Amniotic stem cell (primary cell): ENCODE data around the gene NFILZ.
"Not testable (repeated sequence)": the region's sequence is repeated elsewhere in the genome, so short reads cannot be mapped to it uniquely, and the experiment has no call there.

Experiments
- DNase-seq: peaks from one replicate; lab custom pipeline; 2025; lab: John Stamatoyannopoulos, UW

Gene NFILZ

DNA sequence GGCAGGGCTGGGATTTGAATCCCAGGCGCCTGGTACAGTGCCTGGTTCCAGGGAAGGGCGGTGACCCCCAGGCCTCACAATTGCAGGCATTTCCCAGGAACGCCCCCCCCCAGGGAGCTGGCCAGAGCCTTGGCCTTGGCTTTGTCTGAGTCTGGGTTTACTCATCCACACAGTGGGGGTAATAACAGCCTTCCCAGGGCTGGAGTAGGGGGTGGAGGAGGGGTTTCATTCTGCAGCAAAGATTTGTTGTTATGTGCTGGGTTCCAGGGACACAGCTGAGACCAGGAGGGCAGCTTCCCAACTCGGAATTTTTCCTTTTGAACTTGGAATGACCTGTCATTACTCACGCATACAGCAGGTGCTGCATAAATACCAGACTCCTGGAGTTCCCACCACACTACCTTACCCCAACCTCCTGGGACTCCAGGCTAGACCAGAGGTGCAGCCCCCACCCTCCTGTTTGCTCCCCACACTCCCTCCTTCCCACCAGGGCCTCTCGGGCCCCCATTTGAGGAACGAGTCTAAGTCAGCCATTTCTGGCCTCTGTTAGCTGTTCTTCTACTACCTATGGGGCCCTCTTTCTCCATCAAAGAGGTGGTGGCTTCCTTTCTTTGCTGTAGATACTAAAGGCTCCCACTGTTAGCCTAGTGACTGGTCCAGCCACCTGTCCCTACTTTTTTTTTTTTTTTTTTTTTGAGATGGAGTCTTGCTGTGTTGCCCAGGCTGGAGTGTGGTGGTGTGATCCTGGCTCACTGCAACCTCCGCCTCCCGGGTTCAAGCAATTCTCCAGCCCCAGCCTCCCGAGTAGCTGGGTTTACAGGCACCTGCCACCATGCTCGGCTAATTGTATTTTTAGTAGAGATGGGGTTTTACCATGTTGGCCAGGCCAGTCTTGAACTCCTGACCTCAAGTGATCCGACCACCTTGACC, 18.3 kb upstream of the NFILZ start:
- DNase-seq, result no peak

DNA sequence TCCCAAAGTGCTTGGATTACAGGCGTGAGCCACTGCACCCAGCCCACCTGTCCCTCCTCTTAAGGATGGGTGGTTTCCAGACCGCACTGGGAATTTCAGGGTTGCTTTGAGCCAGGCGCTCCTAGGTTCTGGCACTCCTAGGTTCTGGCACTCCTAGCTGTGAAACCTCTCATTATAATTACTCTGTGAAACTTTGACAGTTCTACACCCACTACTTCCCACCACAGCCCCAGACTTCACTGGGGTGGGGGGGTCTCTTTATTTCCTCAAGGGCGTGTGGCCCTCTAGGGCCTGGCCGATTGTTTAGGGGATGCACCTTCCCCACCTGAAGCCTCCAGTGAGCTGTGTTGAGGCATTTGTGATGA, 17.6 kb upstream of the NFILZ start:
- DNase-seq, result no peak

DNA sequence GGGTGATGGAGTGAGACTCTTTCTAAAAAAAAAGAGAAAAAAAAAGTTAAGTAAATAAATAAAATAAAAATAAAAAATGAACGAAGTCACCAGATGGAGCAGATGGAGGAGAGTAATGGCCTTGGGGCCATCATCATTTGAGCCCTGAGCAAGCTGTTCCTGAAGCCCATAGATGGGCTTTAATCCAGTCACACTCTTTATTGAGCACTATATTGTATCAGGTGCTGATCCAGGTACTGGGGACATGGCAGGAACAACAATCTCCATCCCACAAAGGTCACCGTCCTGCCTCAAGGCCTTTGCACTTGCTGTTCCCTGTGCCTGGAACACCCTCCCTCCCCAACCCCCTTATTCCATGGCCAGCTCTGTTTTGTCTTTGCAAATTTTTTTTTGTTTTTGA, 16.0 kb upstream of the NFILZ start:
- no peak for DNase-seq

DNA sequence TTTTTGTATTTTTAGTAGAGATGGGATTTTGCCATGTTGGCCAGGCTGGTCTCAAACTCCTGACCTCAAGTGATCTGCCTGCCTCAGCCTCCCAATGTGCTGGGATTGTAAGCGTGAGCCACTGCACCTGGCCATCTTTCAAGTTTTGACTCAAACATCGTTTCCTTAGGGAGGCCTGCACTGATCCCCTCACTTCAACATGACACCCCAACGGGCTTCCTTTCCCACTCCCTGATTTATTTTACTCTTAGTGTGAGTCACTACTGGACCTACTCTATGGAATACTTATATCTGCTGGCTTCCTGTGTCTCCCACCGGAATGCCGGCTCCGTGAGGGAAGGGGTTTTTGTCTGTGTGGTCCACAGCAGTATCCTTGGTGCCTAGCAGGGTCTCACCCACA, 15.4 kb upstream of the NFILZ start:
- DNase-seq, result no peak

DNA sequence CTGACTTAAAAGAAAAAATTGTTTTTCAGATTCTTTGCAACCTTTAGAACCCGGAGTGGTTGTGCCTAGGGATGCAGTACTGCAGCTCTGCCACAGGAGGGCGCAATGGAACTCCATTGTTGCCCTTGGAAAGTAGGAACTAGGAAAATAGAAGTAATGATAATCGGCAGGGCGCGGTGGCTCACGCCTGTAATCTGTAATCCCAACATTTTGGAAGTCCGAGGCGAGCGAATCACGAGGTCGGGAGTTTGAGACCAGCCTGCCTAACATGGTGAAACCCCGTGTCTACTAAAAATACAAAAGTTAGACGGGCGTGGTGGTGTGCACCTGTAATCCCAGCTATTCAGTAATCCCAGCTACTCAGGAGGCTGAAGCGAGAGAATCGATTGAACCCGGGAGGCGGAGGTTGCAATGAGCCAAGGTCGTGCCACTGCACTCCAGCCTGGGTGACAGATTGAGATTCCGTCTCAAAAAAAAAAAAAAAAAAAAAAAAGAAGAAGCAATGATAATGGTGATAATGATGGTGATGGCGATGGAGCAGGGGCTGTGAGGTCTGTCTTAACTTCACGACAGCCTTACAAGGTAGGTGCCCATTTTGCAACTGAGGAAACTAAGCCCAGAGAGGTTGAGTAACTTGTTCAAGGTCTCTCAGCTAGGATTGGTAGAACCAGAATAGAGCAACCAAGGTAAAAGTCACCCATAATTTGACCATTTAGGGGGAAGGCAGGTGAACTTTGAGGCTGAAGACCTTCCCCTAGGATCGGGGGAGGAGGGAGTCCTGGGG, 14.4 kb upstream of the NFILZ start:
- no peak for DNase-seq

DNA sequence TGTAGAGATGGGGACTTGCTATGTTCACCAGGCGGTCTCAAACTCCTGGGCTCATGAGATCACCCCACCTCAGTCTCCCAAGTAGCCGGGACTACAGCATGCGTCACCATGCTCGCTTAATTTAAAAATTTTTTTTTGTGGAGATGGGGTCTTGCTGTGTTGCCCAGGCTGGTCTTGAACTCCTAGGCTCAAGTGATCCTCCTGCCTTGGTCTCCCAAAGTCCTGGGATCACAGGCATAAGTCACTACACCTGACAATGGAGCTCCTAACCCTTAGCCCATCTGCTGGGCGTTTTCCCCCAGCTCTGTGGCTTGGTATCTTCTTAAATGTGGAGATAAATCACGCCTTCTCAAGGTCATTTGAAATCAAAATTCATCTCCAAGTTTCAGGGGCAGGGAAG, 13.6 kb upstream of the NFILZ start:
- no peak for DNase-seq

DNA sequence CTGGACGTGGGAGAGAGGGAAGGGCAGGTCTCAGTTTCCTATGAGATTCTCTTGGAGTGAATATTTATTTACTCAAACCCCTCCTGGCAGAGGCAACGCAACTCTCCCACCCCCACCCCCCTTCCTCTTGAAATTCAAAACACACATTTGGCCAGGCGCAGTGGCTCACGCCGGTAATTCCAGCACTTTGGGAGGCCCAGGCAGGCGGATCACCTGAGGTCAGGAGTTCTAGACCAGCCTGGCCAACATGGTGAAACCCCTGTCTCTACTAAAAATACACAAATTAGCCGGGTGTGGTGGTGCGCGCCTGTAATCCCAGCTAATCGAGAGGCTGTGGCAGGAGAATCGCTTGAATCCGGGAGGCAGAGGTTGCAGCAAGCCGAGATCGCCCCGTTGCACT, 13.1 kb upstream of the NFILZ start:
- not testable (repeated sequence) for DNase-seq

DNA sequence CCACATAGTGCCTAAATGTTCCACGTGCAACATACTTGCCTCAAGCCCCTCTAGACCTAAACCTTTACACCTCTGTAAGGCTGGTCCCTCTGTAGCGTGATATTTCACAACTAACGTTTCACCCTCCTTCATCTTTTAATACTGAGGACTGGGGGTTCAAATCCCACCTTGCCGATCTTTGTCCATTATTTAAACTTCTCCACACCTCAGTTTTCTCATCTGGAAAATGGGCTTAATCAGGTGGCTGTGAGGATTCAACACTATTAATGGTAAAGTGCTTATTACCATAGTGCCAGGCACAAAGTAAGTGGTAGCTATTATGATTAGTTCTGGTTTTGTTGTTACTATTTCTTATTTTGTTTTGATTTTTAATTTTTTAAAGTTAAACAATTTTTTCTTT, 12.4 kb upstream of the NFILZ start:
- no peak for DNase-seq

DNA sequence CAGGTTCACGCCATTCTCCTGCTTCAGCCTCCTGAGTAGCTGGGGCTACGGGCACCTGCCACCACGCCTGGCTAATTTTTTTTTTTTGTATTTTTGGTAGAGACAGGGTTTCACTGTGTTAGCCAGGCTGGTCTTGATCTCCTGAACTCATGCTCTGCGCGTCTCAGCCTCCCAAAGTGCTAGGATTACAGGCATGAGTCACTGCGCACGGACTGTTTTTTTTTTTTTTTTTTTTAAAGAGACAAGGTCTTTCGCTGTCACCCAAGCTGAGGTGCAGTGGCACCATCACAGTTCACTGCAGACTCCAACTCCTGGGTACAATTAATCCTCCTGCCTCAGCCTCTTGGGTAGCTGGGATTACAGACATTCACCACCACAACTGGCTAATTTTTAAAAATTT, 11.7 kb upstream of the NFILZ start:
- no peak for DNase-seq

DNA sequence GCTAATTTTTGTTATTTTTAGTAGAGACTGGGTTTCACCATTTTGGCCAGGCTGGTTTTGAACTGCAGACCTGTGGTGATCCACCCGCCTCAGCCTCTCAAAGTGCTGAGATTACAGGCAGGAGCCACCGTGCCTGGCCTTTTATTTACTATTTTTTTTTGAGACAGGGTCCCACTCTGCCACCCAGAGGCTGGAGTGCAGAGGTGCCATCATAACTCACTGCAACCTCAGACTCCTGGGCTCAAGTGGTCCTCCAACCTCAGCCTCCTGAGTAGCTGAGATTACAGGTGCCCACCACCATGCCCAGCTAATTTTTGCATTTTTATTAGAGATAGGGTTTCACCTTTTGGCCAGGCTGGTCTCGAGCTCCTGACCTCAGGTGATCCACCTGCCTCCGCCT, 7.5 kb upstream of the NFILZ start:
- DNase-seq, result not testable (repeated sequence)

DNA sequence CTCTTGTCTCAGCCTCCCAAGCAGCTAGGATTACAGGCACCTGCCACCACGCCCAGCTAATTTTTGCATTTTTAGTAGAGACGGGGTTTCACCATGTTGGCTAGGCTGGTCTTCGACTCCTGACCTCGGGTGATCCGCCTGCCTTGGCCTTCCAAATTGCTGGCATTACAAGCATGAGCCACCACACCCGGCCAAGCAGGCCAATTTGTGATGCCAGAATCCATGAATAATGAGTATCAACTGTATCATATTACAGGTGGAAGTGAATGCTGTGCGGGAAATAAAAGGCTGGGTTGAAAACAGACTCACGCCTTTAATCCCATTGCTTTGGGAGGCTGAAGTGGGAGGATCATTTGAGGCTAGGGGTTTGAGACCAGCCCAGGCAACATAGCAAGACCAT, 3.6 kb upstream of the NFILZ start:
- DNase-seq, result no peak

DNA sequence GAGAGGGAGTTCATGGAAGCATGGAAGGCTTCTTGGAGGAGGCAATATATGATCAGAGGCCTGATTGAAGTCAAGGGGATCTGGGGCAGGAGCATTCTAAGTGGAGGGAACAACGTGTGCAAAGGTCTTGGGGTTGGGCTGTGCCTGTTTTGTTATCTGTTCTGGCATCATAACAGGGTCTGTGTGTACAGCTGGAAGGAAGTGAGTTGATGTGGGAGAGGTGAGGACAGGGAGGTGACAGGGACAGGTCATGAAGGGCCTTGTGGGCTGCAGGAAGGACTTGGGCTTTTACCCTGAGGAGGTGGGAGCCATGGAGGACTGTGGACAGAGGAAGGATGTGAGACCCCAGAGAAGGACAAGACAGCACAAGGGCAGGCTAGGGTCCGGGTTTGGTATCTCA, 1.2 kb upstream of the NFILZ start:
- no peak for DNase-seq

DNA sequence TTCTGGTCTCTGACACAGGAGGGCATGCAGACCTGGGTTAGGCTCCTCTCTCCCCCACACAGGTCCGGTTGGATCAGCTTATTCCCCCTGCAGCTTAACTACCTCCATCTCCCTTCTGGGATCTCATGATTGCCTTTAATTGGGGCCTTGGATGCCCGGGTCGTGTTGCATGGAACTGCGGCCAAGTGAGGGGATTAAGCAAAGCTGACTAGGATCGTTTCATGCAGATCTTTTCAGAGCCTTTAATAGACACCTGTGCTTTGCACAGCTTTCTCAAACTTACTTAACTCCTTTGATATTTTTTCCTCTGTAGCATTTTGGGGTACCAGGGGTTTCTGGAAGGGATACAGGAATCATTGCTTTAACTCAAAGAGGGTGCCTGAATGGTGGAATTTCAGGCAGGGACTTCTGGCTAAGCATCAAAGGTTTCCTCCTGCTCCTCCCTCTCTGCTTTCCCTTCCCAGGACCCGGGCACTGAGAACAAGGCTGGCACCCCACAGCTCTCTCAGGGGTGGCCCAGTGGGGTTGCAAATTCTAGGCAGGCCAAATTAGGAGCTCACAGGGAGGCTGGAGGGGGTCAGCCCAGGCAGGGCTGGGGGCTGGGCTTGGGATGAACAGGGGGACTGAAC, 477 bp downstream of the NFILZ start:
- DNase-seq, result no peak

DNA sequence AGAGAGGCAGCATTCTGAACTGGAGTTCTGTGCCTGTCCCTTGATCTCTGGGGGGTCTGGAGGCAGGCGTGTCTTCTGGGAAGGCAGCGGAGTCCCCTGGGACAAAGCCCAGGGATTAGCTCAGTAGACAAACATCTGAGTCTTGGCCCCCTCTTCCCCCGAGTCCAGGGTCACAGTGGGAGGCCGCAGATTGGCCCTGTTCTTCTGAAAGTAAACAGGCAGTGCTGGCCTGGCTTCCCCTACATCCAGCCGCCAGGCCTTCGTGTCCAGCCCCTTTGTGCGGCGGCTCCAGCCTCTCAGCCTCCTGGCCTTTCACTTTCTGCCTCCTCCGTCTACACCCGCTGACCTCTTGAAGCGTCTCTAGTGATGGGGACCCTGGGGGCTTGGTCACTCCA, 989 bp downstream of the NFILZ start:
- DNase-seq, result no peak

DNA sequence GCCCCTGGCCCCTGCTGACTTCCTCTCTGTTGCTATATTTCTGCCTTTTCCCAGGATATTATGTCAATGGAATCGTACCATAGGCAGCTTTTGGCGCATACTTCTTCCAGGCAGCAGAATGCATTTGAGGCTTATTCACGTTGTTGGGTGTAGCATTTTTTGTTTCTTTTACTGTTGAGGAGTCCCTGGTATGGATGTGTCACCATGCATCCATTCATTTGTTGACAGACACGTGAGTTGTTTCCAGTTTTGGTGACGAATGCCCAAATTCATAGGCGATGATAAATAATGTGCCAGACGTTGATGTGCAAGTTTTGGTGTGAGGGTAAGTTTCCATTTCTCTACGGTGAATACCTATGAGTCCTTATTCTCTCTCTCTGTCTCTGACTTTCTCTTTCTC, 5.0 kb downstream of the NFILZ start:
- DNase-seq, result no peak

DNA sequence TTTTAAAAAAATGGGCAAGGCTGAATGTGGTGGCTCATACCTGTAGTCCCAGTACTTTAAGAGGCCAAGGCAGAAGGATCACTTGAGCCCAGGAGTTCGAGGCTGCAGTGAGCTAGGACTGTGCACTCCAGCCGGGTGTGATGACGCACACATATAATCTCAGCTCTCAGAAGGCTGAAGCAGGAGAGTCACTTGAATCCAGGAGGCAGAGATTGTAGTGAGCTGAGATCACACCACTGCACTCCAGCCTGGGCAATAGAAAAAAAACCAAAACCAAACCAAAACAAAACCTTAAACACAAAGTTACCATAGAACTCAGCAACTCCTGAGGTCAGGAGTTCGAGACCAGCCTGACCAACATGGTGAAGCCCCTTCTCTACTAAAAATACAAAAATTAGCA, 6.6 kb downstream of the NFILZ start:
- not testable (repeated sequence) for DNase-seq

DNA sequence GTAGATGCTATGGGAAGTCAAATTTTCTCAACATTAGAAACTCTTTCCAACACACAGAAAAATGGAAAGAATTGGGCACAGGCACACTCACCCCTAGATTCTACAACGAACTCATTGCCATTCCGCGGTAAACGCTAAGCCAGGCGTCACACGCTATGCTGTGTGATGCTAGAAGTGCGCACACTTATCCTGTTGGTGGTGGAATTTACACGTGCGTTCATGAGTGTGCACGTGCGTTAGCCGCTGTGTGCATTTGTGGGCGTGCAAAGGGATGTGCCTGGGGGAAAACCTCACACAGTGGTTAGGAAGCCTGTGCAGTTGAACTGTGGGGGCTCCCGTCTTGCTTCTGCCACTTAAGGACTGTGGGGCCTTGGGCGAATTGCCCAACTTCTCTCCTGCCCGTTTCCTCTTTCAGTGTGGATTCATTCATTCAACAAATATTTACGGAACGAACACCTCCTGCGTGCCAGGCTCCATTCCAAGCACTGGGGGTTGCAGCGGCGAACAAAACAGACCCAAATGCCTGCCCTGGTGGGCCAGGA, 7.7 kb downstream of the NFILZ start:
- no peak for DNase-seq

DNA sequence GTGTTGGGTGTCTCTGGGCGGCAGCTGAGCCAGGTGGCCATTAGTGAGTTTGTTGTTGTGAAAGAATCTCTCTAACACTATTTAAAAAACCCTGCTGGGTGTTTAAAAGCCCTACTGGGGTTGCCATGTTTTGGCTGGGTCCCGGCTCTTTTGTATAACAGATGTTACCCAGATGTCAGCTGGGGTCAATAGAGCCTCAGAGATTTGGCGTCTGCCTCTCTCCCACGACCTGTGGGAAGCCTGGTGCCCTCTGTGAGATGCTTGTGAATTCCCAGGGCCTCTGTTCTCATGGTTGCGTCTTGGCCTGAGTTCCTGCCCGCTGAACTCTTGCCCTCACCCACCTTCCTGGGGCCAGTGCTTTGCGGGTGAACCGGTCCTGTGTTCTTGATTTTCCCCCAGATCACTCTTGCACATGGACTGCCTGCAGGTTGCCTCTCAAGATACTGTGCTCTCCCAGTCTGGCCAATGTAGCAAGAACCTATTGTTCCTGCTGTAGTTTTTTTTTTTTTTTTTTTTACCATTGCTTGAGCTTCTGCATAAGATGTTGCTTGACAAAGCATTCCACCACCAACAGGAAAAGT, 9.5 kb downstream of the NFILZ start:
- no peak for DNase-seq

DNA sequence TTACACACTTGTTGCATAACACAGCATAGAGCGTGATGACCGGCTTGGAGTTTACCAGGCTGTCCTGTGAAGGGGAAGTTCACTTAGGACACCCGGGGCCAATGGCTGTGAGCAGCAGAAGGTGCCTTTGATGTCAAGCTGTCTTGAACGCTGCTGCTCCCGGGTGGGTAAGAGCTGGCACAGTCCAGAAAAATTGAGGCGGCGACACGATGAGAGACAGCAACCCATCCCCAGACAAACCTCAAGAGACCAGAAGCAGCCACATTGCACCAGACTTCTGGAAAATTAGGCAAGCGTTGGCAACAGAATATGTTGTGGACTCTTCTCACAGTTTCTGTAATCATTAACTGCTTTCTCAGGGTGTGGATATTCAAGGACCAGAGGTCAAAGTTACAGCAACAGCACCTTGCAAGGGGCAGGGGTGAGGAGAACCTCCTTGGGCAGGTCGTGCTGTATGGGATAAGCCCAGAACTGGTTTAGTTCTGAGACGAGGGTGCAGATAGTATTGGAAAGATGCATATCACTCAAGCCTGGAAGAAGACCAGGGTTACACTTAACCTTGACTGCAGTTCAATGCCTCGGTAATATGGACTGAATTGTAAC, 10.1 kb downstream of the NFILZ start:
- no peak for DNase-seq

DNA sequence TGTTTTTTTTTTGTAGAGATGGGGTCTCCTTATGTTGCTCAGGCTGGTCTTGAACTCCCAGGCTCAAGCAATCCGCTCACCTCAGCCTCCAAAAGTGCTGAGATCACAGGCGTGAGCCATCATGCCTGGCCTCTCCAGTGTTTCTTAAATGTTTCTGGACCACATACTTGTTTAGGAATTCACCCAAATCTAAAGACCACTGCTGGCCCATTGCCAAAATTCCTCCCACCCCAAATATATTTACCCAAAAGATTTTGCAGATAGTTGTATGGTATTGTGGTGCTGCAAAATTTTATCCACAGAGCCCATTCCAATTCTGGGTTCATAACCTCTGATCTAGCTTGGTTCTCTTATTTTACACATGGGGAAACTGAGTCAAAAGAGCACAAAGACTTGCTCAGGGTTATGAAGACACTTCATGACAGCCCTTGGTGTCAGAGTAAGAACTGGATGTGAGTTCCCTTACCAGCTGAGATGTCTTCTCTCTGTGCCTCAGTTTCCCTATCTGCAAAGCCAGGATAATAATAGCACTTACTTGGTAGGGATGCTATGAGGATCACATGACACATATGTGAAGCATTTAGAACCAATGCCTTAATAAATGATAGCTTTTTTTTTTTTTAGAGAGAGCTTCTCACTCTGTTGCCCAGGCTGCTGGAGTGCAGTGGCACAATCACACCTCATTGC, 10.9 kb downstream of the NFILZ start:
- DNase-seq, result no peak

DNA sequence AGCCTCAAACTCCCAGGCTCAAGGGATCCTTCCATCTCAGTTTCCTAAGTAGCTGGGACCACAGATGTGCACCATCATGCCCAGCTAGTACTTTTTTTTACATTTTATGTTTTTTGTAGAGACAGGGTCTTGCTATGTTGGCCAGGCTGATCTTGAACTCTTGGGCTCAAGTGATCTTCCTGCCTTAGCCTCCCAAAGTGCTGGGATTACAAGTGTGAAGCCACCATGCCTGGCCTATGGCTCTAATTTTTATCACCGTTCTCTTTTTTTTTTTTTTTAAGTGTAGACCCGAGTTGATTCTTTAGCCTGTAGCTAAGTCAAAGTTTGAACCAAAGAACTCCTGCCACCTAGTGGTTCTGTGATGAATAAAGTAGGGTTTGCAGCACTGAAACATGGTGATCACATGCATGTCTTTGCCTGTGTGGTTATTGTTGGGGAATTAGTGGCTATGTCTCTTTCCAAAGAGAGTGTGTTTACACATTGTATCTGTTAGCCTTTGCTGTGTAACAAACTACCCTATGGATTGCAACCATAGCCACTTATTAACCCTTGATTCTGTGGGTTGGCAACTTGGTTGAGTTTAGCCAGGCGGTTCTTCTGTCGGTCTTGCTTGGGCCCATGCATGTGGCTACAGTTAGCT, 11.6 kb downstream of the NFILZ start:
- peak; percentile 35 for DNase-seq
